NCI-H2107 (cell line): ENCODE measurements around the gene MOCS3.

Source experiments
- DNase-seq: peaks from one replicate; lab custom pipeline; 2025; lab: John Stamatoyannopoulos, UW

Gene MOCS3

GRCh38 chr20:50982363-50982762 is 23.7 kb downstream of the MOCS3 start:
- no peak for DNase-seq

GRCh38 chr20:50983321-50983720 is 24.7 kb downstream of the MOCS3 start:
- no peak for DNase-seq

- DNase-seq: peak; percentile 82
Observed at GRCh38 chr20:50987493-50988210, 29.0 kb downstream of the MOCS3 start.

GRCh38 chr20:50991076-50991475 is 32.5 kb downstream of the MOCS3 start:
- DNase-seq: no peak

GRCh38 chr20:50992336-50992732 is 33.7 kb downstream of the MOCS3 start:
- DNase-seq: no peak

GRCh38 chr20:50992733-50993457 is 34.3 kb downstream of the MOCS3 start:
- peak; percentile 23 for DNase-seq

GRCh38 chr20:50993876-50994275 is 35.3 kb downstream of the MOCS3 start:
- no peak for DNase-seq

- DNase-seq: no peak
Observed at GRCh38 chr20:50995506-50995905, 36.9 kb downstream of the MOCS3 start.

GRCh38 chr20:50996901-50997865 is 38.6 kb downstream of the MOCS3 start:
- no peak for DNase-seq

GRCh38 chr20:50999355-50999754 is 40.7 kb downstream of the MOCS3 start:
- no peak for DNase-seq

- DNase-seq: no peak
Observed at GRCh38 chr20:51001430-51002265, 43.0 kb downstream of the MOCS3 start.

- no peak for DNase-seq
Observed at GRCh38 chr20:51002633-51003032, 44.0 kb downstream of the MOCS3 start.

GRCh38 chr20:51003753-51004152 is 45.1 kb downstream of the MOCS3 start:
- DNase-seq: no peak

- no peak for DNase-seq
Observed at GRCh38 chr20:51004305-51004727, 45.7 kb downstream of the MOCS3 start.

- DNase-seq: no peak
Observed at GRCh38 chr20:51004781-51005180, 46.2 kb downstream of the MOCS3 start.

- no peak for DNase-seq
Observed at GRCh38 chr20:51005214-51005613, 46.6 kb downstream of the MOCS3 start.

- no peak for DNase-seq
Observed at GRCh38 chr20:51008718-51009117, 50.1 kb downstream of the MOCS3 start.

- DNase-seq: no peak
Observed at GRCh38 chr20:51009303-51010042, 50.9 kb downstream of the MOCS3 start.

- no peak for DNase-seq
Observed at GRCh38 chr20:51010043-51010365, 51.4 kb downstream of the MOCS3 start.

GRCh38 chr20:51010932-51011331 is 52.3 kb downstream of the MOCS3 start:
- no peak for DNase-seq

- DNase-seq: no peak
Observed at GRCh38 chr20:51011479-51011878, 52.9 kb downstream of the MOCS3 start.
